ENCODE data around the gene ETNK2. TPM values are rescaled to one million over a fixed set of nuclear protein-coding genes. Genes with fewer than 3 reads are reported as not detected.

Gene ETNK2
- total and polyA plus RNA-seq, 2 experiments from 2014 or later, result 4.2 to 5.0 TPM

DNA sequence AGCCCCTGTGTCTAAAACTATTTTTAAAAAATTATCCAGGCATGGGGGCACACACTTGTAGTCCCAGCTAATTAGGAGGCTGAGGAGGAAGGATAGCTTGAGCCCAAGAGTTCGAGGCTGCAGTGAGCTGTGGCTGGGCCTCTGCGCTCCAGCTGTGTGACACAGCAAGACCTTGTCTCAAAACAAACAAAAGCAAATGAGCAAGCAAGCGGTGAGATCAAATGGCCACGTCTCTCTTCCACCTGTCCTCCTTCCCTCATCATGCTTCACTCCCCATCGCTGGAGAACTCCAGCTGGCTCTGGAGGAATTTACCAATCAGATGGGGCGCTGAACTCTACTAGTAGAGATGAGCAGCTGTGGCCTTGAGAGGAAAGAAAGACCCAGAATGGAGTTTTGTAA lies 28.3 kb upstream of the ETNK2 start:
- in situ Hi-C loops (cut with MboI), result no loop called here
- WGBS, 2 experiments (ENCODE audit: low coverage in 1 of 2, low lambda C conversion rate in 2 of 2, missing lambda C conversion rate in 2 of 2), result 73 to 82% methylated on average over 6 of the region's 6 CpGs
- no peaks in the 10 kb centered on the region for H3K36me3 ChIP-seq (ENCODE audit: low read depth)
- no peaks in the 10 kb centered on the region for H3K79me2 ChIP-seq (ENCODE audit: insufficient read depth)
- H2AFZ ChIP-seq, result no peak overlapping the region
- no peak for DNase-seq
- H3K9me3 ChIP-seq (ENCODE audit: low read depth), result no peaks in the 10 kb centered on the region
- no peaks in the 10 kb centered on the region for H3F3A ChIP-seq (ENCODE audit: insufficient read depth)
- H3K27me3 ChIP-seq (replicated peaks; ENCODE audit: insufficient read depth), result 0 out of 2 replicates have a peak, but pooled peaks cover 3% of the 10 kb centered on the region
- no peak overlapping the region for H3K9ac ChIP-seq
- TF ChIP-seq EZH2phosphoT487 (IDR thresholded peaks at IDR 0.05; ENCODE audit: insufficient read depth, low read depth) (no peak), EZH2 (IDR thresholded peaks at IDR 0.05; ENCODE audit: insufficient read depth, poor library complexity, severe bottlenecking) (no peak)
- H4K20me1 ChIP-seq (ENCODE audit: insufficient read depth), result no peaks in the 10 kb centered on the region
- H3K4me2 ChIP-seq (ENCODE audit: unreplicated experiment), result no peak overlapping the region
- no peak overlapping the region for H3K27ac ChIP-seq
- no peaks in the 10 kb centered on the region for H3K9me2 ChIP-seq (ENCODE audit: insufficient read depth)
- H3K4me3 ChIP-seq, result no peak overlapping the region
- H3K4me1 ChIP-seq (ENCODE audit: insufficient read depth), result no peaks in the 10 kb centered on the region

DNA sequence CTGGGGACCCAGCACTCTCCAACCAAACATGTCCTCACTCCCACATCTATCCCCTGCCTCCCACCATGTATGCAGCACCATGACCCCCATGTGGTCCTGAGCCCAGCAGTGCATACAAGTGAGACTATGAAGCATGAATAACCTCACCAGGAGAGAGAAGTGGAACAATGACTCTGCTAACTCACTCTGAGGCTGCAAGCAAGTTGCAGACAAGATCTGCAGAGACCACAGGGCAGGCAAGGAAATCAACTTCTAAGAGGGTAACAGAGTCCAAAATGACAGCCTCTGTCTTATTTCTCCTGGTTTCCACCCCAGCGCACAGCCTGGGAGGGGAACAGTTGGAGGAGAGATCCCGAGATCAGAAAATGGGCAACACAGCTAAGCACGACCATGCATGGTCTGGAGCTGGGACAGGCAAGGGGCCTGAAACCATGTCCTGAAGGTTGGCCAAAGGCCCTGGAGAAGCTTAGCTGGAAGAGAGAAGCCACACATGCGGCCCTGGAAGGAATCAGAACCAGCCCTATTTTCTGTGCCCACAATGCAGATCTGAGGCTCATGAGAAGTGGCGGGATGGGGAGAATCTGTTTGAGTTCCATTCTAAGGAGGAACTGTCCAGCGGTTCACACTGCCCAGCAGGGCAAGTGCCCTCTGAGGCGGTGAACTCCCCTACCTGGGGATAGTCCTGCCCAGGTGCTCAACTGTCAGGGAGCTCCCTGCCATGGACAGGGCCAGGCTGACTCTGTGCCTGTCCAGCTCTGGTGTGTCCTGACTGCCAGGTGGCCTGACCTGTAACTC lies 26.8 kb upstream of the ETNK2 start:
- H3K4me2 ChIP-seq (ENCODE audit: unreplicated experiment), result no peak overlapping the region
- H2AFZ ChIP-seq, result no peak overlapping the region
- TF ChIP-seq EZH2 (IDR thresholded peaks at IDR 0.05; ENCODE audit: insufficient read depth, poor library complexity, severe bottlenecking) (no peak), EZH2phosphoT487 (IDR thresholded peaks at IDR 0.05; ENCODE audit: insufficient read depth, low read depth) (no peak)
- 0 out of 2 replicates have a peak, but pooled peaks cover 3% of the 10 kb centered on the region for H3K27me3 ChIP-seq (replicated peaks; ENCODE audit: insufficient read depth)
- in situ Hi-C loops (cut with MboI), result no loop called here
- H3K4me3 ChIP-seq, result no peak overlapping the region
- no peaks in the 10 kb centered on the region for H3K9me3 ChIP-seq (ENCODE audit: low read depth)
- no peak overlapping the region for H3K9ac ChIP-seq
- H3K27ac ChIP-seq, result no peak overlapping the region
- no peak for DNase-seq
- no peaks in the 10 kb centered on the region for H3K4me1 ChIP-seq (ENCODE audit: insufficient read depth)
- no peaks in the 10 kb centered on the region for H3K9me2 ChIP-seq (ENCODE audit: insufficient read depth)
- WGBS, 2 experiments (ENCODE audit: low coverage in 1 of 2, low lambda C conversion rate in 2 of 2, missing lambda C conversion rate in 2 of 2), result 58 to 68% methylated on average over 7 of the region's 7 CpGs
- H3K79me2 ChIP-seq (ENCODE audit: insufficient read depth), result no peaks in the 10 kb centered on the region
- no peaks in the 10 kb centered on the region for H4K20me1 ChIP-seq (ENCODE audit: insufficient read depth)
- H3F3A ChIP-seq (ENCODE audit: insufficient read depth), result no peaks in the 10 kb centered on the region
- no peaks in the 10 kb centered on the region for H3K36me3 ChIP-seq (ENCODE audit: low read depth)

GRCh38 chr1:204177133-204177532 lies 25.3 kb upstream of the ETNK2 start:
- Histone ChIP-seq H3K9ac (no peak overlapping the region), H3K9me3 (ENCODE audit: low read depth) (no peaks in the 10 kb centered on the region), H3K4me1 (ENCODE audit: insufficient read depth) (peaks cover 7% of the 10 kb centered on the region), H3K4me2 (ENCODE audit: unreplicated experiment) (no peak overlapping the region), H3K27ac (no peak overlapping the region), H3K79me2 (ENCODE audit: insufficient read depth) (no peaks in the 10 kb centered on the region), H3K27me3 (replicated peaks; ENCODE audit: insufficient read depth) (0 out of 2 replicates have a peak, but pooled peaks cover 3% of the 10 kb centered on the region), H3K36me3 (ENCODE audit: low read depth) (no peaks in the 10 kb centered on the region), H4K20me1 (ENCODE audit: insufficient read depth) (no peaks in the 10 kb centered on the region), H3F3A (ENCODE audit: insufficient read depth) (peaks cover 5% of the 10 kb centered on the region; the same call in 1 of the 2 replicates), H3K9me2 (ENCODE audit: insufficient read depth) (no peaks in the 10 kb centered on the region), H3K4me3 (no peak overlapping the region), H2AFZ (no peak overlapping the region)
- WGBS, 2 experiments (ENCODE audit: low coverage in 1 of 2, low lambda C conversion rate in 2 of 2, missing lambda C conversion rate in 2 of 2), result 37 to 46% methylated on average over 4 of the region's 4 CpGs
- in situ Hi-C loops (cut with MboI), result no loop called here
- TF ChIP-seq EZH2phosphoT487 (IDR thresholded peaks at IDR 0.05; ENCODE audit: insufficient read depth, low read depth) (no peak), EZH2 (IDR thresholded peaks at IDR 0.05; ENCODE audit: insufficient read depth, poor library complexity, severe bottlenecking) (no peak)
- no peak for DNase-seq

GRCh38 chr1:204176049-204176448 lies 24.2 kb upstream of the ETNK2 start:
- H3K4me3 ChIP-seq, result no peak overlapping the region
- WGBS, 2 experiments (ENCODE audit: low coverage in 1 of 2, low lambda C conversion rate in 2 of 2, missing lambda C conversion rate in 2 of 2), result 93 to 94% methylated on average over 5 of the region's 5 CpGs
- H3F3A ChIP-seq (ENCODE audit: insufficient read depth), result peaks cover 12% of the 10 kb centered on the region; the same call in 1 of the 2 replicates
- no peak overlapping the region for H3K27ac ChIP-seq
- no peak overlapping the region for H2AFZ ChIP-seq
- H3K4me1 ChIP-seq (ENCODE audit: insufficient read depth), result peaks cover 13% of the 10 kb centered on the region
- TF ChIP-seq EZH2phosphoT487 (IDR thresholded peaks at IDR 0.05; ENCODE audit: insufficient read depth, low read depth) (no peak), EZH2 (IDR thresholded peaks at IDR 0.05; ENCODE audit: insufficient read depth, poor library complexity, severe bottlenecking) (no peak)
- no peaks in the 10 kb centered on the region for H3K9me3 ChIP-seq (ENCODE audit: low read depth)
- H3K27me3 ChIP-seq (replicated peaks; ENCODE audit: insufficient read depth), result 0 out of 2 replicates have a peak, but pooled peaks cover 3% of the 10 kb centered on the region
- no peaks in the 10 kb centered on the region for H3K9me2 ChIP-seq (ENCODE audit: insufficient read depth)
- in situ Hi-C loops (cut with MboI), result no loop called here
- H3K4me2 ChIP-seq (ENCODE audit: unreplicated experiment), result no peak overlapping the region
- no peak for DNase-seq
- no peaks in the 10 kb centered on the region for H4K20me1 ChIP-seq (ENCODE audit: insufficient read depth)
- H3K9ac ChIP-seq, result no peak overlapping the region
- no peaks in the 10 kb centered on the region for H3K36me3 ChIP-seq (ENCODE audit: low read depth)
- no peaks in the 10 kb centered on the region for H3K79me2 ChIP-seq (ENCODE audit: insufficient read depth)
